GM18870 (cell line): ENCODE data around the gene PARD6B.
"Not testable (repeated sequence)": the region's sequence is repeated elsewhere in the genome, so short reads cannot be mapped to it uniquely, and the experiment has no call there.

Experiments
- ATAC-seq: cut with Tn5 transposase; IDR thresholded peaks from one replicate; pipeline ENCODE4 v1.9.1; 2021; ENCODE audit warnings: moderate library complexity; ENCODE audit not compliant: unreplicated experiment

PARD6B gene

DNA sequence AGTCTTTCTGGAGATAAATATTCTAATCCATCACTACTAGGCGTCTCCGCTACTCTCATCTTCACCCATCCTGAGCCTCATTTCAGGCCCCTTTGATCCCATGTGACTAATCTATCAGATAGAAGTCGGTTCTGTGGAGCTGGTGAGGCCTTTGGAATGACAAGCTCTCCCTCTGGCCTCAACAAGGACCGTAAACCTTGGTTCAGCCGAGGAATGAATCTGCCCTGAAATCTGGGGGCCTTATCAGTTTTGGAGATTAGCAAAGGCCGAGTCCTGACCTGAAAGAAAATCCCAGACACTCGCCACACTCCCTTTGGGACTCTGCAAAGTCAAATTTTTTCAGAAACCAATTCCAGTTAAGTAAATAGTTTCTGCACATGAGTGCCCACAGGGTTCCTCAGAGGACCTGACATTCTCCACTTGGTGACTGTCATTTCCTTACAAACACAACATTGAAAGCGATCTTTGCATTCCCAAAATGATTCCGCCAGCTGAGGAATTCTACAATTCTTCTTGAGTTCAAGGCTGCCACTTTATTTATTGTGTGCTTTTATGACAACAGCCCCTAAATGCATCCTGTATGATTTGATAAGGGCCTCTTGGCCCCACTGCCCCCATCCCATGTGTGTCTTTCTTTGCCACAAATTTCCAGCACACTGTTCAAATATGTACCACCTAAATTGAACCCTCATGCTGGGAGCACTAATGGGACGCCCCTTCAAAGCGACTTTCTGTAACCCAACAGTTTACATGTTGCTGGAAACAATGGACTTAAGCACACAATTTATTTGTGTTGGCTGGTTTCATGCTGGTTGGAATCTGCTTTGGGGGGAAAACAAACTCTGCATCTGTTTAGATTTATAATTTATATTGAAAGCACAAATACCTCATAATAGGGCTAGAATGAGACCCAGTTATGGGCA is 30.1 kb upstream of the PARD6B start:
- no peak for ATAC-seq

DNA sequence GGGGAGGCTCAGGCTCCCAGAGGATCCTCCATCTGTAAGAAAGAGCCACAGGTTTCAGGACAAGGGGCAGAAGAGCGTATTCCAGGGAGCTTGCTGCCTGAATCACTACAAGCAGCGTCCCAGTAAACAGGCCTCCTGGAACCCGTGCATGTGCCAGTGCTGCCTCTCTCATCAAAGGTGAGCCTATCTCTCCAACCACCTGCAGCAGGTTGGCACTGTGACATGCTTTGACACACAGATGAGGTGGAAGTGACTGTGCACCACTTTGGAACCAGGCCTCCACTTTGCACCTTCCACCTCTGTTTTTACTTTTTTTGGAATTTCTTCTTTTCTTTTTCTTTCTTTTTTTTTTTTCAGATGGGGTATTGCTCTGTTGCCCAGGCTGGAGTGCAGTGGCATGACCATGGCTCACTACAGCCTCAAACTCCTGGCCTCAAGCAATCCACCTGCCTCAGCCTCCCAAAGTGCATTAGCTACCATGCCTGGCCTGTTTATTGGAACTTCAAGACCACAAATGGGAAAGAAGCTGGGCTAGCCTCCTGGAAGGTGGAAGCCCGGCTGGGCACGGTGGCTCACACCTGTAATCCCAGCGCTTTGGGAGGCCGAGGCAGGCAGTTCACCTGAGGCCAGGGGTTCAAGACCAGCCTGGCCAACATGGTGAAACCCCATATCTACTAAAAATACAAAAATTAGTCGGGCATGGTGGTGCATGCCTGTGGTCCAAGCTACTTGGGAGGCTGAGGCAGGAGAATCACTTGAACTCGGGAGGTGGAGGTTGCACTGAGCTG is 27.5 kb upstream of the PARD6B start:
- not testable (repeated sequence) for ATAC-seq

DNA sequence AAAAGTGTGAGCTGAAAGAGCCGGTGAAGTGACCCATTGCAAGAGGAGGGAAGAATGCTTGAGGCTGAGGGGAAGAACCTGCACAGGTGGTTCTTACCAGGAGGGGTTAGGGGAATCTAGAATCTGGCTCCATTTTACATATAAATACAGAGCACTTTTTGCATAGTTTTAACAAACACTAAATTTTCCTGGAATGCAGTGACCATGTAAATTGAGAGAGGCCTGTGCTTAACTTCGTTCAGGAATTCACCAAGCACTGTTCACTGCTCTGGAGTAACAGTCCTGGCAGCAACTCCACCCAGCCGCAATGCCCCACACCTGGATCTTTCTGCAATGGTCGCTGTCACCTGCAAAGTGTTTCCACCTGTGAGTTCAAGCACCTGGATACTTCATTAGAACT is 26.9 kb upstream of the PARD6B start:
- ATAC-seq, result no peak

DNA sequence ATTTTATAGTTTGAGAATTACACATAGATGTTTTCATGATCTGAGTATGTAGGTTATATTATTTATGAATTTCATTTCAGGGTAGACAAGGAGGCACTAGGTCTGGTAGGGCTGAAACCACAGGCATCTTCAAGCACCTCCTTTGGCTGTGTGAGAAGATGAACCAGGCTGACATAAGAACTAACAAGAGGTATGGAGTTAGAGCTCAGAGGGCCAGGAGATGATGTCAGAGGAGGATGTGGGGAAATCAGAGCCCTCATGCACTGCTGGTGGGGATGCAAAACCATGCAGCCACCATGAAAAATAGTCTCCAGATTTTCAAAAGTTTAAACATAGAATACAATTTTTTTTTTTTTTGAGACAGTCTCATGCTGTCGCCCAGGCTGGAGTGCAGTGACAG is 26.4 kb upstream of the PARD6B start:
- ATAC-seq, result no peak

GRCh38 chr20:50708845-50709635 is 22.3 kb upstream of the PARD6B start:
- ATAC-seq, result no peak

- no peak for ATAC-seq
These were observed 21.8 kb upstream of the PARD6B start for GRCh38 chr20:50709636-50709973.

GRCh38 chr20:50710492-50711063 is 20.8 kb upstream of the PARD6B start:
- ATAC-seq, result no peak

- no peak for ATAC-seq
These were observed 20.1 kb upstream of the PARD6B start for GRCh38 chr20:50711113-50711825.

GRCh38 chr20:50712771-50713656 is 18.4 kb upstream of the PARD6B start:
- no peak for ATAC-seq

DNA sequence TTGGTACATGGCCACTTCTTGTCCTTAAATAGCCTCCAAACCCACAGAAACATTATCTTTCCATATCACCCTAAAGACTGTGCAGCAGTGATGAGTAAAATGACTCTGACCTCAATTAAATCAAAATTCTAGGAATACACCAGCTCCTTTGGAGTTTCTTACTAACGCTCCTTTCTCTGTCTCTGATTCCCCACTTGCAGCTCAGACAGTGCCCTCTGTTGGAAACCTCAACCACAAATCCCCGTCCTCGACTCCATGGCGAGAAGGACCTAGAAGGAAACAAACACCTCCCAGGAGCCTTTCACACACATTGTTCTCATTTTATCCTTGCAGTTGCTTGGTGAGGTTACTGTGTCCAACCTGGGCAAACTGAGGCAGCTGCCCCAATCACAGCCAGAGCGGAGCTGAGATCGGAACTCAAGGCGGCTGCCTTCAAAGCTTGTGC is 17.7 kb upstream of the PARD6B start:
- no peak for ATAC-seq

- not testable (repeated sequence) for ATAC-seq
These were observed 17.0 kb upstream of the PARD6B start for GRCh38 chr20:50714426-50714825.

DNA sequence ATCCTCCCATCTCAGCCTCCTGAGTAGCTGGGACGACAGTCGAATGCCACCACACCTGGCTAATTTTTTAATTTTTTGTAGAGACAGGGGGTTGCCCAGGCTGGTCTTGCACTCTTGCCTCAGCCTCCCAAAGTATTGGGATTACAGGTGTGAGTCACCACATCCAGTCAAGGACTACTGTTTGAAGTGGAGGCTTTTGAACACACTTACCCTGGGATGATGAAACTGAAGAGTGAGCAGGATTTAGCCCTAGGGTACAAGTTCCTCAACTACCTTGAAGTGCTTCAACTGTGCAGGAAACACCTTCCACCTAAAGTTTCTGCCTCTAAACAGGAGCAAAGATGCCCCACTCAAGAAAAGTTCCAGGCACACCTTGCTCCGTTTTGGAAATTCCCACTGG is 15.7 kb upstream of the PARD6B start:
- ATAC-seq, result no peak

DNA sequence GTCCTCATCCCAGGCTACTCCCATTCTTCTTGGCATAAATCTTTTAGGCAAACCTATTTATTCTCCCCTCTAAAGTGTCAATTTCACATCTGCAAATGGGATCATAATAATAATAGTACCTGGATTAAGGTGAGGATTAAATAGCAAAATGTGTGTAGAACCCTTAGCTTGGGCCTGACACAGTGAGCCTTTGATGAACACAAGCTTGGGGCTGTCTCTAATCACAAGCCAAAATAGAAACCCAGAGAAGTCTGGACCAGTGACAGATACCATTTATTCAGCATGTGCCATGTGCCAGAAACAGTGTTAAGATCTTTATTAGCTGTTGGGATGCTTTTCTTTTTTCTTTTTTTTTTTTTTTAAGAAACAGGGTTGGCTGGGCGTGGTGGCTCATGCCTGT is 14.9 kb upstream of the PARD6B start:
- ATAC-seq, result no peak

DNA sequence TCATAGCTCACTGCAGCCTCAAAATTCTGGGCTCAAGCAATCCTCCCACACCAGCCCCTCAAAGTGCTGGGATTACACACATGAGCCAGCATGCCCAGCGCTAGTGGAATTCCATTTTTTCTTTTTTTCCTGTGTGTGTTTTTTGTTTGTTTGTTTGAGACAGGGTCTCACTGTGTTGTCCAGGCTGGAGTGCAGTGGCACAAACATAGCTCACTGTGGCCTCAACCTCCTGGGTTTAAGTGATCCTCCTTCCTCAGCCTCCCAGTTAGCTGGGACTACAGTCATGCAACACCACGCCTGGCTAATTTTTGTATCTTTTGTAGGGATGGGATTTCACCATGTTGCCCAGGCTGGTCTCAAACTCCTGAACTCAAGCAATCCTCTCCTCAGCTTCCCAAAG is 14.1 kb upstream of the PARD6B start:
- ATAC-seq, result no peak

- ATAC-seq, result no peak
These were observed 13.2 kb upstream of the PARD6B start for GRCh38 chr20:50717974-50718761.

- no peak for ATAC-seq
These were observed 12.1 kb upstream of the PARD6B start for GRCh38 chr20:50719328-50719727.

DNA sequence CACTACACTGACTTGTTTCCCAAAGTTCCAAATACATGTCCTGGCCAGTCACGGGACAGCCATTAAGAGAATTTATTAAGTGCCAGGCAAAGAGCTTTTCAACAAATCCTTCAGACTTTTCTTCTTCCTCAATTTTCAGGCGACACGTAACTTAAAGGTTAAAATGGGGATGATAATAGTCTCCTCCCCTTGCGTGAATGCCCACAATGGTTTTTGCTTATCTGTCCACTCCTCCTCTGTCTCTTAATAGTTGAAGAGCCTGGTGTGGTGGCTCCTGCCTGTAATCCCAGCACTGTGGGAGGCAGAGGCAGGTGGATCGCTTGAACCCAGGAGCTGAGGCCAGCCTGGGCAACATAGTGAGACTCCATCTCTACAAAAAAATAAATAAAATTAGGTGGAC is 11.4 kb upstream of the PARD6B start:
- ATAC-seq, result no peak

DNA sequence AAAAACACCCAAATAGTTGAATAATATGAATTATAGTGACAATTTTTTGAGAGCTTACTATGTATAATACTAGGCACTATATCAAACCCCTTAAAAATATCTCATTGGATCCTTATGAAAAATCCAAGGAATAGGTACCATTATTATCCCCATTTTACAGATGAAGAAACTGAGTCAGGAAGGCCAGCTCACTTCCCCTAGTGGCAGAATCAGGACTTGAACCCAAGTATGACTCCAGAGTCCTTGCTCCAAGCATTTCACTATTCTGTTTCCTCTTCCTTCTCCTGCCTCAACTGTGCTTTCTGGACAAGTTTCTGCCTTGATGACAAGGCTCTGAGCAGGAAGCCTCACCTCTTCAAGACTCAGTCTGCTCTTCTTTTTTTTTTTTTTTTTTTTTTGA is 10.8 kb upstream of the PARD6B start:
- ATAC-seq, result no peak

- no peak for ATAC-seq
These were observed 9.5 kb upstream of the PARD6B start for GRCh38 chr20:50721881-50722281.
